H54 (cell line): ENCODE results near the gene RPTN.

Experiments
- DNase-seq: peaks from one replicate; pipeline ENCODE4 v3.0.0; 2011; ENCODE audit warnings: low spot score, mixed read lengths; ENCODE audit not compliant: insufficient read length
- FAIRE-seq: peaks from 3 replicates; lab custom pipeline; 2011; peaks lifted over from hg19 to GRCh38; lab: Jason Lieb, UNC
- POLR2A ChIP-seq: IDR thresholded peaks from 2 replicates; pipeline ENCODE4 v1.6.1; 2011; ENCODE audit warnings: low read depth, mild to moderate bottlenecking, low read length

RPTN gene

GRCh38 chr1:152182431-152182830 lies 23.4 kb upstream of the RPTN start:
- FAIRE-seq, result no peak
- no peak for DNase-seq
- TF ChIP-seq POLR2A, result no peak

GRCh38 chr1:152179566-152179965 lies 20.5 kb upstream of the RPTN start:
- no peak for FAIRE-seq
- DNase-seq, result no peak
- no peak for TF ChIP-seq POLR2A

- no peak for TF ChIP-seq POLR2A
- FAIRE-seq, result no peak
- DNase-seq, result no peak
Measured at GRCh38 chr1:152170287-152170905, 11.4 kb upstream of the RPTN start.

- FAIRE-seq, result no peak
- TF ChIP-seq POLR2A, result no peak
- no peak for DNase-seq
Measured at GRCh38 chr1:152169366-152170025, 10.5 kb upstream of the RPTN start.

- DNase-seq (no peak), FAIRE-seq (no peak)
- no peak for TF ChIP-seq POLR2A
Measured at GRCh38 chr1:152168535-152168868, 9.5 kb upstream of the RPTN start.

- FAIRE-seq, result no peak
- no peak for TF ChIP-seq POLR2A
Measured at GRCh38 chr1:152167835-152168534, 9.0 kb upstream of the RPTN start.

GRCh38 chr1:152166966-152167365 lies 7.9 kb upstream of the RPTN start:
- no peak for TF ChIP-seq POLR2A
- FAIRE-seq (no peak), DNase-seq (no peak)

More at GRCh38 chr1:152167835-152168534, 9.0 kb upstream of the RPTN start:
- DNase-seq, result peak; percentile 15

- DNase-seq (no peak), FAIRE-seq (no peak)
- no peak for TF ChIP-seq POLR2A
Measured at GRCh38 chr1:152165286-152166077, 6.5 kb upstream of the RPTN start.

GRCh38 chr1:152164517-152165136 lies 5.6 kb upstream of the RPTN start:
- TF ChIP-seq POLR2A, result no peak
- FAIRE-seq (no peak), DNase-seq (no peak)

GRCh38 chr1:152162792-152163463 lies 3.9 kb upstream of the RPTN start:
- TF ChIP-seq POLR2A, result no peak
- peak; percentile 49 for DNase-seq
- no peak for FAIRE-seq

- FAIRE-seq (no peak), DNase-seq (no peak)
Measured at GRCh38 chr1:152160576-152160975, 1.5 kb upstream of the RPTN start.

GRCh38 chr1:152153996-152154395 lies 5.0 kb downstream of the RPTN start:
- no peak for FAIRE-seq
- no peak for DNase-seq
- no peak for TF ChIP-seq POLR2A

More at GRCh38 chr1:152160576-152160975, 1.5 kb upstream of the RPTN start:
- TF ChIP-seq POLR2A, result no peak

GRCh38 chr1:152151646-152152045 lies 7.4 kb downstream of the RPTN start:
- no peak for FAIRE-seq
- no peak for TF ChIP-seq POLR2A
- DNase-seq, result no peak
